ENCODE measurements around the gene ZNF548.
A peak's percentile ranks its signal among the peaks of the same experiment; 100 is the strongest.
"Not testable (repeated sequence)": the region's sequence is repeated elsewhere in the genome, so short reads cannot be mapped to it uniquely, and the experiment has no call there.

ZNF548 gene

DNA sequence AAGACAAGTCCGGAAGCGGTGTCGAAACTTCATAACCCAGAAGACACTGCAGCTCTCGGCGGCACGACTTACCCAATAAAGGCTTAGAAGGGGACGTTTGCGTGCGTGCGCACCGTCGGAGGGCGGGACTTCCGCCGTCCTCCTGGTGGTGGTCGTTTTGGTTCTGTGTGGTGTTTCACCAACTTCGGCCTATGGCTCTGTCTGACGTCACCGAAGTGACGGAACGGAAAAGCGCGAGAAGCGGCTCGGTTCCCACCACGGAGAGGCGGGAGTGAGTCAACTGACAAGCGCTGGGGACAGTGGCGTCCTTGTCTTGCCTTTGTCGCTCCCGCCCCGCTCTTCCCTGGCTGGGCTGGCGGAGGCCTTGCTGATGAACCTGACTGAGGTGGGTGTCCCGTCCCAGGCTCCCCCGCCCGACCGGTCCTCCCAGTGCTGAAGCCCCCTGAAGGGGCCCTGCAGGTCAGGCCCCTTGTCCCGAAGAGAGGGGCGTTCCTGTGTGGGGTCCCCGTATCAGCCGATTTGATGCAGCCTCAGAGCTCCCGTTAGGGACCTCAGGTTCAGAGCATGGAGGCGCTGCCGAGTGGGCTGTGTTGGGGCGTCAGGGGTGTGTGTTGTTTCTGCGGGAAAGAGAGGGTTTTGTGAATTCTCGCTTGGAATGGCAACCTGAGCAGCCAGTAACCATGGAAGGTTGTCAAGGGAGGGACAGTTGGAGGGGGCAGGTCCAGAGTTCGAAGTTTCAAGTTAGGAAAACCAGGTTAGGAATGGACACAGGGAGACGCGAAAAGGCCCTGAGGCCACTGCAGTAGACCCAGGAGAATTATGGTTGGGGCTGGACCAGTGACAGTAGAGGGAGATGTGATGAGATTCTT is at the start of gene ZNF548:
Gene ZNF548 (plus strand): TSS at position 125 of the 869 bp plus-strand sequence. CDS start 246 bp downstream, at position 371.
- peak; percentile 38 for FAIRE-seq

DNA sequence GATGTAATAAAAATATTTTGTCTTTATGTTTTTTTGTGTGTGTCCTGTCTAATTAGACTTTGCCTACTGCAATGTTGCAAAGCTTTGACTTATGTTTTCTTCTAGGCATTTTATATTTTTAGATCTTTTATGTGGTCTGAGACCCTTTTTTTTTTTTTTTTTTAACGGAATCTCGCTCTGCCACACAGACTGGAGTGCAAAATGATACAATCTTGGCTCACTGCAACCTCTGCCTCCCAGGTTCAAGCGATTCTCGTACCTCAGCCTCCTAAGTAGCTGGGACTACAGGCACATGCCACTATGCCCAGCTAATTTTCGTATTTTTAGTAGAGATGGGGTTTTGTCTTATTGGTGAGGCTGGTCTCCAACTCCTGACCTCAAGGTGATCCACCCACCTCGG is 47.1 kb upstream of the ZNF548 start:
- FAIRE-seq: no peak

DNA sequence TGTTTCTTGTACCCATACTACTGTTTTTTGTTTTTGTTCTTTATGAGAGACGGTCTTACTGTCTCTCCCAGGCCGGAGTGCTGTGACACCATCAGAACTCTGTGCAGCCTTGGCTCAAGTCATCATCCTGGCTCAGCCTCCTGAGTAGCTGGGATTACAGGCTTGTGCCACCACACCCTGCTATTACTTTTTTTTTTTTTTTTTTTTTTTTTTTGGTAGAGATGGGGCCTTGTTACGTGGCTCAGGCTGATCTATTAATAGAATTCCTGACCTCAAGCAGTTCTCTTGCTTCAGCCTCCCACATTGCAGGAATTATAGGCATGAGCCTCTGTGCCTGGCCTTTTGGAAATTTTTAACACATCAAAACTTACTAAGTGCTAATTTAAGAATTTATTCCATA is 41.5 kb upstream of the ZNF548 start:
- FAIRE-seq: no peak

DNA sequence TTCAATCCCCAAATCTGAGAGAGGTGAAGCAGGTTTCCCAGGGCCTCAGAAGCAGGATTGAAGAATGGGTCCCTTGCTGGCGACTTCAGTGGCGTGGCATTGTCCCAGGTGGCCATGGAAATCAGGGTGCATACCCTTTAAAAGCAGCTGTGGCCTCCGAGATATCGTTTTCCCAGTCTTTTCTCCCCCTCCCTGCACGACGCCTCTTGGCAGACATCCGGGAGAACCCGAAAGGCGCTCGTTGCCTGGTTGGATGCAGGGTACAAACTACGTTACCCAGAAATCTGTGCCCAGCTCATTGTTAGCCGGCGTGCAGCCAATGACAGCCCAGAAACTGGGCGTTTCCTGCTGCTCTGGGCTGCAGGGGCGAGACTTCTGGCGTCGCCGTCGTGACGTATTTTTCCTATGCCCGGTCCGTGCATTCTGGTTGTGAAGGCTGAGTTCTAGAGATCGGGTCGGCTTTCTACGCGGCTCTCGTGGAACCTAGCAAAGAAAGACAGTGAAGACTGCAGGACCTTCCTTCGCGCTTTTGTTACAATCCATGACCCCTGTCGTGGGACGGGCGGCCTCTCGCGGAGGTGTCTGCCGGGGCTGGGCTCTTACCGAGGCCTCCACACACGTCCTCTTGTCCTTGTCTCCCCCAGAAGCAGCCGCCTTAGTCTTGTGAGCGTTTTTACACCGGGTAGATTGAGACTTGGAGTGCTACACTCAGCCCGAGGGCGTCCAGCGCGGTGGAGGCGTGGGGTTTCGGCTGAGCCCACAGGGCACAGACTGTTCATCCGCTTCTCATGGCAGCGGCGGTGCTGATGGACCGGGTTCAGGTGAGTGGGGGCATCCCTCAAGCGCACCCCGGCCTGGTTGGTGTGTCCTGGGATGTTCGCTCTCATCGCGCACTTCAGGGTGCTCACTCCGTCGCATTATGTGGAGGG is 38.5 kb upstream of the ZNF548 start, which contains the start of gene ZNF304:
Gene ZNF304 (plus strand): TSS at position 395 of the 929 bp plus-strand sequence. CDS start 394 bp downstream, at position 789.
- FAIRE-seq: no peak

DNA sequence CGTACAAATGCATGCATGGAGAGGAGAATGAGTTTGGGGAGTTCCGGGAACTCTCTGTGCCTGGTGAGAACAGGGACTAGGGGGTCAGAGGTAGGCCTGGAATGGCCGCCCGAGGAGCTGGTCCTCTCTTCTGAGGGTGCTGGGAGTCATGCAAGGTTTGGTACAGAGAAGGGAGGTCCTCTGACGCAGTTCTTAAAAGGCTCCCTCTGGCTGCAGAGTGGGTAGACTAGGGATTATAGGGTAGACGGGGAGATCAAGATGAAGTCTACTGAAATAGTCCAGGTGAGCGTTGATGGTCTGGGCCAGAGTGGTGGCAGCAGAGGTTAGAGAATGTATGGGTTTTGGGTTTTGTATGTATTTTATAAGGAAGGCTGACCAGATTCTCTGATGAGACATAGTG is 37.8 kb upstream of the ZNF548 start:
- no peak for FAIRE-seq

DNA sequence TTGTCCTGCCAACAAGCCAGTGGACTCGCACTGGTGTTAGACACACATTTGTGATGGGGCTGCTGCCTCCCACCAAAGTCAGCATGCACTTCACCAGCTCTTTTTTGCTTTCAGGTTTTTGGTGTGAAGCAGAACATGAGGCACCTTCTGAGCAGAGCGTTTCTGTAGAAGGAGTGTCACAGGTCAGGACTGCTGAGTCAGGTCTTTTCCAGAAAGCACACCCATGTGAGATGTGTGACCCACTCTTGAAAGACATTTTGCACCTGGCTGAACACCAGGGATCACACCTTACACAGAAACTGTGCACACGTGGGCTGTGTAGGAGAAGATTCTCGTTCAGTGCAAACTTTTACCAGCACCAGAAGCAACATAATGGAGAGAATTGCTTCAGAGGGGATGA is 33.7 kb upstream of the ZNF548 start:
- FAIRE-seq: no peak

DNA sequence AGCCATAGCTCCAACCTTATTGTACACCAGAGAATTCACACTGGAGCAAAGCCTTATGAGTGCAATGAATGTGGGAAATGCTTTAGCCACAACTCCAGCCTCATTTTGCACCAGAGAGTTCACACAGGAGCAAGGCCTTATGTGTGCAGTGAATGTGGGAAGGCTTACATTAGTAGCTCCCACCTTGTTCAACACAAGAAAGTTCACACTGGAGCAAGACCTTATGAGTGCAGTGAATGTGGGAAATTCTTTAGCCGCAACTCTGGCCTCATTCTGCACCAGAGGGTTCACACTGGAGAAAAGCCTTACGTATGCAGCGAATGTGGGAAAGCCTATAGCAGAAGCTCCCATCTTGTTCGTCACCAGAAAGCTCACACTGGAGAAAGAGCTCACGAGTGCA is 32.2 kb upstream of the ZNF548 start:
- FAIRE-seq: no peak

DNA sequence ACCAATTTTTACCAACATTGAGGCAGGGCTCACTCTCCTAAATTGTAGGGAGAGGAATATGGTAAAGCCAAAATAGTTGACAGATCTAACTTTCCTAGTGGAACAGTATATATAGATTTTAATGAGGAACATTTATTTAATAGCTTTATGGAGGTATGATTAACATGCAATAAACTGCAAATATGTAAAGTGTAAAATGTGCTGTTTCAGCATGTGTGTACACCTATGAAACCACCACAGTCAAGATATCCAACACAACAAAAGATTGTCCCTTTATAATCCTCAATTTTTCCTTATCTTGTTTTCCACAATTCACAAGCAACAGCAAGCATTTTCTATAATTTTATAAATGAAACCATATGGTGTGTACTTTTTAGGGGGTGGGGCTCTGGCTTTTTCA is 30.4 kb upstream of the ZNF548 start:
- FAIRE-seq: no peak

DNA sequence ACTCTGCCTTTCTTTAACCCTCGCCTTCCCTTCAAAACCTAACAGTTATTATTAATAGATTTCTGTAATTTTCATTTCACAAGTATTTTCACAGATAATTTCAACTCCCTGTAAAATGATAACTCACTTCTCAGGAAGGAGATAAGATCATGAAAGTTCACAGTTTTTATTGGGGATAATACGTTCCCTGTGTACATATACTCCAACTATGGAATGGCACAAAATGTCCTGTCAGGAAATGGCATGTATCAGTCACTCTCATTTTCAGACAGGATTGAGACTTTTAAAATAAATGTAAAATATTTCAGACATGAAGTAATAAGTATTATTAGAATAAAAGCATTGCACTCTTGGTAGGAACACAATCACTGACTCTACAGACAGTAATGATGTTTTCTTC is 27.2 kb upstream of the ZNF548 start:
- no peak for FAIRE-seq

DNA sequence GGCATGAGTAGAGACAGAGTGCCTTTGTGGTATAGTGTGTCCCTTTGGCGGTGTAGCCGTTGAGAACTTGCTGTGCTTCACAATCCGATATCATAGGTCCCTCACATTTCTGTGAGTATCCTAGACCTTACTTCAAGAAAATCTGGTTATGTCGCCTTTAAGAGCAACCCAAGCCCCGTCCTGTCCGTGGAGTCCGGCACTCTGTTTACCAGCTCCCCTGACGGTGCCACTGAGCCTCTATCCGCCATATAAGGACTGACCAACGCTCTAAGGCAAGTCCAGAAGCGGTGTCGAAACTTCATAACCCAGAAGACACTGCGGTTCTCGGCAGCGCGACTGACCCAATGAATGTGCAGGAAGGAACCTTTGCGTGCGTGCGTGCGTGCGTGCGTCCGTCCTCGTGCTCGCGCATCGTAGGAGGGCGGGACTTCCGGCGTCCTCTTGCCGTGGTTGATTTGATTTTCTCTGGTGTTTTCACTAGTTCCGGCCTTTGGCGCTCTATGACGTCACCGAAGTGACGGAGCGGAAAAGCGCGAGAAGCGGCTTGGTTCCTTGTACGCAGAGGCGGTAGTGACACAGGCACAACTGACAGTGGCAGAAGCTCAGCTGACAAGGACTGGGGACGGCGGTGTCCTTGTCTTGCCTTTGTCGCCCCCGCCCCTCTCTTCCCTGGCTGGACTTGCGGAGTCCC is 26.5 kb upstream of the ZNF548 start, which contains the start of the genes TRAPPC2B and ZNF547:
Gene TRAPPC2B (plus strand): TSS at position 555 of the 691 bp plus-strand sequence. CDS start 1,283 bp downstream, outside the sequence.
Gene ZNF547 (plus strand): TSS at position 555 of the 691 bp plus-strand sequence. CDS start 5,005 bp downstream, outside the sequence.
- peak; percentile 85 for FAIRE-seq

DNA sequence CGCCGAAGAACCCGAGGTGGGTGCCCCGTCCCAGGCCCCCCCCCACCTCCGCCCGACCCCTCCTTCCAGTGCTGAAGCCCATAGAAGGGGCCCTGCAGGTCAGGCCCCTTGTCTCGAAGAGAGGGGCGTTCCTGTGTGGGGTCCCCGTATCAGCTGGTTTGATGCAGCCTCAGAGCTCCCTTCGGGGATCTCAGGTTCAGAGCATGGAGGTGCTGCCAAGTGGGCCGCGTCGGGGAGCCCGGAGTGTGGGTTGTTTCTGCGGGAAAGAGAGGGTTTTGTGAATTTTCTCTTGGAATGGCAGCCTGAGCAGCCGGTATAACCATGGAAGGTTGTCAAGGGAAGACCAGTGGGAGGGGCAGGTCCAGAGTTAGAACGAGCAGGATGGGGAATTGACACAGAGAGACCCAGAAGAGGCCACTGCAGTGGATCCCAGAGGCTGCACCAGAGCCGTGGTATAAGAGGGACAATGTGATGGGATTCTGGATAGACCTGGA is 25.9 kb upstream of the ZNF548 start:
- no peak for FAIRE-seq

DNA sequence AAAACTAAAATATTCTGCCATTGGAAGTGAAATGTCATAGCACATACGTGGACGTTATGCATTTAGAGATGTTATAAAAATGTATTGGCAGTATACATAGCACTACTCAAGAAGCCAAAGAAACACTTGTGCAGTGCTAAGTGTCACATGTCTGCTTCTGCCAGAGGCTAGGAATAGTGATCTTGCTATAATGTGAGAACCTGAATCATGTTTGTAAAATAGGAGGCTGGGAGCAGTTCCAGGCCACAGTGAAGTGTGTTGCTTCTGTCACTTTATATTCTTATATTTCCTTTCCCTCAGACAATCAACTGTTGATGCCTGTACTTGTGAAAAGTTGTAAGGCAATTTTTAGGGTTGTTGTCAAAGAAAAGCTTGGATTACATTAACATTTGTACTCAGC is 22.9 kb upstream of the ZNF548 start:
- FAIRE-seq: no peak

DNA sequence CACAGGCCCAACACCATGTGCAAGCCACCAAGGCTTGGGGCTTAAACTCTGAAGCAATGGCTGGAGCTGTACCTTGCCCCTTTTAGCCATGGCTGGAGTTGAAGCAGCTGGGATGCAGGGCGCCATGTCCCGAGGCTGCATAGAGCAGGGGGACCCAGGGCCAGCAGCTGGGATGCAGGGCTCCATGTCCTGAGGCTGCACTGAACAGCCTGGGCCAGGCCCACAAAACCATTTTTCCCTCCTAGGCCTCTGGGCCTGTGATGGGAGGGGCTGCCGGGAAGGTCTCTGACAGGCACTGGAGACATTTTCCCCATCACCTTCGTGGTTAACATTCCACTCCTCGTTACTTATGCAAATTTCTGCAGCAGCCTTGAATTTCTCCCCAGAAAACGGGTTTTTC is 15.5 kb upstream of the ZNF548 start:
- no peak for FAIRE-seq

DNA sequence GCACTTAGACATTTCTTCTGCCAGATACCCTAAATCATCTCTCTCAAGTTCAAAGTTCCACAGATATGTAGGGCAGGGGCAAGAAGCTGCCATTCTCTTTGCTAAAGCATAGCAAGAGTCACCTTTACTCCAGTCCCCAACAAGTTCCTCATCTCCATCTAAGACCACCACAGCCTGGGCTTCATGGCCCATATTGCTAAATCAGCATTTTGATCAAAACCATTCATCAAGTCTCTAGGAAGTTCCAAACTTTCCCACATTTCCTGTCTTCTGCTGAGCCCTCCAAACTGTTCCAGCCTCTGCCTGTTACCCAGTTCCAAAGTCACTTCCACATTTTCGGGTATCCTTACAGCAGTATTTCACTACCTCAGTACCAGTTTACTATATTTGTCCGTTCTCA is 15.0 kb upstream of the ZNF548 start:
- FAIRE-seq: not testable (repeated sequence)

DNA sequence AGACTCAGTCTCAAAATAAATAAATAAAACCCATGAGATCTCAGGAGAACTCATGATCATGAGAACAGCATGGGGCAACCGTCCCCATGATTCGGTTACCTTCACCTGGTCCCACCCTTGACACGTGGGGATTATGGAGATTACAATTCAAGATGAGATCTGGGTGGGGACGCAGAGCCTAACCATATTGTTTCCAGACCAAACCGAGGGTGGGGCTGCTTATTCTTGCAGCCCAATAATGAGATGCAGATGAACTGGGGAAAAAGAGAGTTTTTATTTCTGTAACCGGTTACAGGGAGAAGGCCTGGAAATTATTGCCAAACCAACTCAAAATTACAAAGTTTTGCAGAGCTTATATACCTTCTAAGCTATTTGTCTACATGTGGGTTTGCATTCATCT is 13.5 kb upstream of the ZNF548 start:
- no peak for FAIRE-seq

DNA sequence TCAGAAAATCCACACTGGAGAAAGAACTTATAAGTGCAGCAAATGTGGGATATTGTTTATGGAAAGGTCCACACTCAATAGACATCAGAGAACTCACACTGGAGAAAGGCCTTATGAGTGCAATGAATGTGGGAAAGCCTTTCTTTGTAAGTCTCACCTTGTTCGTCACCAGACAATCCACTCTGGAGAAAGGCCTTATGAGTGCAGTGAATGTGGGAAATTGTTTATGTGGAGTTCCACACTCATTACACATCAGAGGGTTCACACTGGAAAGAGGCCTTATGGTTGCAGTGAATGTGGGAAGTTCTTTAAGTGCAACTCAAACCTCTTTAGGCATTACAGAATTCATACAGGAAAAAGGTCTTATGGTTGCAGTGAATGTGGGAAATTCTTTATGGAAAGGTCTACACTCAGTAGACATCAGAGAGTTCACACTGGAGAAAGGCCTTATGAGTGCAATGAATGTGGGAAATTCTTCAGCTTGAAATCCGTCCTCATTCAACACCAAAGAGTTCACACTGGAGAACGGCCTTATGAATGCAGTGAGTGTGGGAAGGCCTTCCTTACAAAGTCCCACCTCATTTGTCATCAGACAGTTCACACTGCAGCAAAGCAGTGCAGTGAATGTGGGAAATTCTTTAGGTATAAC is 12.0 kb upstream of the ZNF548 start:
- FAIRE-seq: no peak

DNA sequence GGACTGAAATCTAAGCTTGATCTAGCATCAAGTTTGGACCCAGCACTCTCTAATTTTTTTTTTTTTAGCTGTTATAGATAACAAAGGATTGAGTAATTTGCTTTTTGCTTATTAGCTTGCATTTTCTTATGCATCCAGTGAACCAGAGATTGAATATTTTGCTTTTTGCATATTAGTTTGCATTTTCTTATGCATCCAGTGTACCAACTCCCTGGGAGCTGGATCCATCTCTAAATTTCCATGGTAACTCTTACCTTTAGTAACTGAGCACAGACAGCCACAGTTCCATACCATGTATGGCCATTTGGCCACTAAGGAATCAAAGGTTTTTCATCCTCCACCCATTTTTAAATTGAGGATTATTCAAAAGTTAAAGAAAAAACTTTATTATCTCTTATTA is 8.7 kb upstream of the ZNF548 start:
- no peak for FAIRE-seq

DNA sequence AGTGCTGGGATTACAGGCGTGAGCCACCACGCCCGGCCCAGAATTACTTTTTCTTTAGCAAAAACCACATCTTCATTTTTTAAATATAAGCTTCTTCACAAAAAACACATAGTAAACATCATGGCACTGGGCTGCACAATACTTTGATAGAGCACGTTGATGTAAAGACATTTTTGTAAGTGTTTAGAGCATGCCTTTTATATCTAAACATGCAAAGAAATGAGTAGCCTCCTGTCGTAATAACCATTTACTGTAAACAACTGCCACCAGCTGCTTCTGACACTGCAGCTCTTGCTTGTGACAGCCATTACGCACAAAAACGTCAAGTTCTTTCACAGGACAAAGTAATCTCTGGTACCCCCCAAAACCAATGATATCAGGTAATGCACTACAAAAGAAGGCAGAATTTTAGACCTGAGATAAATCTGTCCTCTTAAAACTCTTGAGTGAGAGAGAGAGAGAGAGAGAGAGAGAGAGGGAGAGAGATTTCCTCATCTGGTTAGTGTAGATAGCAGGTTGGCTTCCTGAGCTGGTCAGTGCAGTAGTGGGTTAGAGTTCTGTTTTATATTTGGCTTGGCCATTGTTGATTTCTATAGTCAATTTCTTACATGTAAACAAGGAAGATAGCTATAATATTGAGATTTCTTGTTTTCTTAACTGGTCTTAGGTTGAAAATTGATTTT is 6.7 kb upstream of the ZNF548 start:
- FAIRE-seq: no peak

DNA sequence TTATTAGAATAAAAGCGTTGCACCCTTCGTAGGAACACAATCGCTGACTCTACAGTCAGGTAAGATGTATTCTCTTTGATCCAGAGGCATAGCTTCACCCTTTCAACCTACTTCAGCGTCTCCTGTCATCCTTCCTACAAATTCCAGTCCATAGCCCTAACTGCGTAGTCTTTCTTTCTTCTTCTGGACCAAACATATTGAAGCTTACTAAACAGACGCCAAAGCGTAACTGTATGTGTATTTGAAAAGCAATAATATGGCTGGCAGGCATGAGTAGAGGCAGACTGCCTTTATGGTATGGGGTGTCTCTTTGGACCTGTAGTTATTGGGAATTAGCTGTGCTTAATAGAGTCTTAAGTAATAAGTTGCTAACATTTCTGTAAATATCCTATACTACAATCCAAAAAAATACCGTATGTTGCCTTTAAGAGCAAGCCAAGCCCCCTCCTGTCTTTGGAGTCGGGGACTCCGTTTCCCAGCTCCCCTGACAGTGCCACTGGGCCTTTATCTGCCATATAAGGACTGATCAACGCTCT is 392 bp upstream of the ZNF548 start:
- no peak for FAIRE-seq

DNA sequence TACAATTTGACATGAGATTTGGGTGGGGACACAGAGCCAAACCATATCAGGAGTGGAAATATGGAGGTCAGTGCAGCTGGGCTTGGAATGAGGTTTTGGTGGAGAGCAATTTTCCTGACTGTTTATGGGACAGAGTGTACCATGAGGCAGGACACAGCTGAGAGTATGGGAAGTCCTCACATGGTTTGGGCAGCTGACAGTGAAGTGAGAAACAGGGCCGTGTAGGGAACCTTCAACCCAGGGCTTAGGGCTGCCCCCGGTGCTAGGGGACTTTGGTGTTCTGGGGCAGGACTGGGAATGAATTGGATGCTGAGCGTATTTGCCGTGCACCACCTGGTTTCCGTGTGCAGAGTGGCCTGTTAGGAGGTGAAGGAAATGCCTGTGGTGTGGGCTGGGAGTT is 6.1 kb downstream of the ZNF548 start:
- FAIRE-seq: no peak

DNA sequence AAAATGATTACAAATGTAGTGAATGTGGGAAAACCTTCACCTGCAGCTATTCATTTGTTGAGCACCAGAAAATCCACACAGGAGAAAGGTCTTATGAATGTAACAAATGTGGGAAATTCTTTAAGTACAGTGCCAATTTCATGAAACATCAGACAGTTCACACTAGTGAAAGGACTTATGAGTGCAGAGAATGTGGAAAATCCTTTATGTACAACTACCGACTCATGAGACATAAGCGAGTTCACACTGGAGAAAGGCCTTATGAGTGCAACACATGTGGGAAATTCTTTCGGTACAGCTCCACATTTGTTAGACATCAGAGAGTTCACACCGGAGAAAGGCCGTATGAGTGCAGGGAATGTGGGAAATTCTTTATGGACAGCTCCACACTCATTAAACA is 9.2 kb downstream of the ZNF548 start:
- FAIRE-seq: no peak
